Mucosa of descending colon (tissue), 3 donors: ENCODE results near the gene CAMK2D. TPM values are rescaled to one million over a fixed set of nuclear protein-coding genes. Genes with fewer than 3 reads are reported as not detected.

Experiments
- ATAC-seq: fragments of 200-7000 bp; cut with Tn5 transposase; one replicate; pipeline ENCODE4 v1.9.1; 2020; ENCODE audit warnings: mild to moderate bottlenecking, moderate library complexity
- DNase-seq, 3 donors: peaks; one replicate each; pipeline ENCODE4 v3.0.0-alpha.2; 2020
- H3K36me3 ChIP-seq: fragments of 200-600 bp; one replicate; pipeline ENCODE4 v1.8.0; 2021; ENCODE audit warnings: low read depth, mild to moderate bottlenecking
- H3K4me1 ChIP-seq: fragments of 200-600 bp; one replicate; pipeline ENCODE4 v1.8.0; 2021; ENCODE audit warnings: low read depth, mild to moderate bottlenecking
- H3K4me3 ChIP-seq: fragments of 200-600 bp; one replicate; pipeline ENCODE4 v1.8.0; 2021; ENCODE audit warnings: mild to moderate bottlenecking
- H3K9me3 ChIP-seq: fragments of 200-600 bp; one replicate; pipeline ENCODE4 v1.8.0; 2021; ENCODE audit warnings: mild to moderate bottlenecking
- CTCF ChIP-seq: fragments of 200-600 bp; IDR thresholded peaks from one replicate; pipeline ENCODE4 v1.8.0; 2022; ENCODE audit warnings: antibody characterized with exemption, mild to moderate bottlenecking
- intact Hi-C, 2 donors: fragments of 100-400 bp; cut with DNase I in 1 of 2; cut with micrococcal nuclease in 1 of 2; formaldehyde crosslinking; loops; one replicate each; pipeline versions ENCODE4 v1.11.0 to v1.11.1; 2022; cut with DNase I, micrococcal nuclease
- total RNA-seq, 3 donors: library from RNA; stranded (reverse); fragmentation: NEBNext Ultra II Directional in 2 of 3; extraction: Animal tissue kit (Norgen Biotek cat#: 25700) in 2 of 3; gene quantifications; one replicate each; pipeline versions ENCODE4 v1.2.1 to v1.2.4, GENCODE V29; 2021 to 2023
- donor health status: DM: no; HTN: no; CAD: no; lungs with moderate emphysema.
- donor health status: DM: no; HTN: no; CAD: no.
- donor health status: DM: no; HTN: yes; CAD: no.

The CAMK2D gene
- total RNA-seq, 3 donors from 2014 or later, result 59.8 to 83.0 (median 77.3) TPM

DNA sequence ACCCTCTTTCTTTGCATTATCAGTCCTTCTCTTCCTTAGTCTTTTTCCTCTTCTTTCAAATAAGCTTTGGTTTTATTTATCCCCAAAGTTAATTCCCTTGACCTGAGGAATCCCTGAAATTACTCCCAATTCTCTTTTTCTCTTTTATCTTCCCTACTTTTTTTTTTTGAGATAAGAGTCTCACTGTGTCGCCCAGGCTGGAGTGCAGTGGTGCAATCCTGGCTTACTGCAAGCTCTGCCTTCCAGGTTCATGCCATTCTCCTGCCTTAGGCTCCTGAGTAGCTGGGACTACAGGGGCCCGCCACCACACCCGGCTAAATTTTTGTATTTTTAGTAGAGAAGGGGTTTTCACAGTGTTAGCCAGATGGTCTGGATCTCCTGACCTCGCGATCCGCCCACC lies 17.8 kb downstream of the CAMK2D start:
- no peak for TF ChIP-seq CTCF
- no peak for DNase-seq
- Histone ChIP-seq H3K4me3 (no peak overlapping the region), H3K9me3 (no peaks in the 10 kb centered on the region), H3K36me3 (no peaks in the 10 kb centered on the region), H3K4me1 (peaks cover 5% of the 10 kb centered on the region)
- intact Hi-C loops, result no loop called here
- no peak for ATAC-seq

- no peaks in the 10 kb centered on the region for H3K9me3 ChIP-seq
- no peak for DNase-seq
- no peak overlapping the region for H3K4me3 ChIP-seq
- TF ChIP-seq CTCF, result no peak
- intact Hi-C loops, result no loop called here
- peaks cover 5% of the 10 kb centered on the region for H3K4me1 ChIP-seq
- no peaks in the 10 kb centered on the region for H3K36me3 ChIP-seq
- ATAC-seq, result no peak
Measured at GRCh38 chr4:113742643-113743042, 18.9 kb downstream of the CAMK2D start.

- Histone ChIP-seq H3K4me1 (peaks cover 5% of the 10 kb centered on the region), H3K4me3 (no peak overlapping the region), H3K36me3 (no peaks in the 10 kb centered on the region), H3K9me3 (no peaks in the 10 kb centered on the region)
- DNase-seq, result no peak
- TF ChIP-seq CTCF, result no peak
- intact Hi-C loops, result no loop called here
- ATAC-seq, result no peak
Measured at GRCh38 chr4:113741956-113742355, 19.6 kb downstream of the CAMK2D start.

DNA sequence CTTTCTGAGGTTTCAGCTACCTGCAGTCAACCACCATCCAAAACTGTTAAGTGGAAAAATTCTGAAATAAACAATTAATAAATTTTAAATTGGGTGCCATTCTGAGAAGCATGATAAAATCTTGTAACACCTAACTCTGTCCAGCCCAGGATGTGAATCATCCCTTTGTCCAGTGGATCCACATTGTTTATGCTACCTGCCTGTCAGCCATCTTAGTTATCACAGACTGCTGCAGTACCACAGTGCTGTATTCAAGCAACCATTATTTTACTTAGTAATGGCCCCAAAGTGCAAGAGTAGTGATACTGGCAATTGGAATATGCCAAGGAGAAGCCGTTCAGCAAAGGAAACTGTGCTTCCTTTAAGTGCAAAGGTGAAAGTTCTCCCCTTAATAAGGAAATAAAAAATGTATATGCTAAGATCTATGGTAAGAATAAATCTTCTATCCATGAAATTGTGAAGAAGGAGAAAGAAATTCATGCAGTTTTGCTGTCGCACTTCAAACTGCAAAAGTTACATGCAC lies 20.6 kb downstream of the CAMK2D start:
- intact Hi-C loops, result no loop called here
- Histone ChIP-seq H3K36me3 (no peaks in the 10 kb centered on the region), H3K4me1 (peaks cover 5% of the 10 kb centered on the region), H3K9me3 (no peaks in the 10 kb centered on the region), H3K4me3 (no peak overlapping the region)
- DNase-seq (no peak), ATAC-seq (peak; percentile 44)
- no peak for TF ChIP-seq CTCF

GRCh38 chr4:113739197-113739596 lies 22.3 kb downstream of the CAMK2D start:
- ATAC-seq (no peak), DNase-seq (no peak)
- no peaks in the 10 kb centered on the region for H3K36me3 ChIP-seq
- intact Hi-C loops, result no loop called here
- H3K4me3 ChIP-seq, result no peak overlapping the region
- TF ChIP-seq CTCF, result no peak
- no peaks in the 10 kb centered on the region for H3K9me3 ChIP-seq
- H3K4me1 ChIP-seq, result peaks cover 5% of the 10 kb centered on the region

GRCh38 chr4:113738251-113738650 lies 23.3 kb downstream of the CAMK2D start:
- H3K36me3 ChIP-seq, result no peaks in the 10 kb centered on the region
- intact Hi-C loops, result no loop called here
- DNase-seq, result no peak
- no peak for TF ChIP-seq CTCF
- H3K9me3 ChIP-seq, result no peaks in the 10 kb centered on the region
- ATAC-seq, result no peak
- peaks cover 5% of the 10 kb centered on the region for H3K4me1 ChIP-seq
- H3K4me3 ChIP-seq, result no peak overlapping the region
